NCI-H2196 treated with DMSO at 0.1 percent for 48 hours (cell line): Measurements from ENCODE around the gene MRPL40.
"Not testable (repeated sequence)": the region's sequence is repeated elsewhere in the genome, so short reads cannot be mapped to it uniquely, and the experiment has no call there.

Experiments
- DNase-seq: peaks from one replicate; lab custom pipeline; 2025; ENCODE audit not compliant: unreplicated experiment; lab: John Stamatoyannopoulos, UW

The MRPL40 gene

GRCh38 chr22:19440411-19441195 is 8.3 kb downstream of the MRPL40 start:
- no peak for DNase-seq

GRCh38 chr22:19442166-19442565 is 9.8 kb downstream of the MRPL40 start:
- DNase-seq = no peak

DNA sequence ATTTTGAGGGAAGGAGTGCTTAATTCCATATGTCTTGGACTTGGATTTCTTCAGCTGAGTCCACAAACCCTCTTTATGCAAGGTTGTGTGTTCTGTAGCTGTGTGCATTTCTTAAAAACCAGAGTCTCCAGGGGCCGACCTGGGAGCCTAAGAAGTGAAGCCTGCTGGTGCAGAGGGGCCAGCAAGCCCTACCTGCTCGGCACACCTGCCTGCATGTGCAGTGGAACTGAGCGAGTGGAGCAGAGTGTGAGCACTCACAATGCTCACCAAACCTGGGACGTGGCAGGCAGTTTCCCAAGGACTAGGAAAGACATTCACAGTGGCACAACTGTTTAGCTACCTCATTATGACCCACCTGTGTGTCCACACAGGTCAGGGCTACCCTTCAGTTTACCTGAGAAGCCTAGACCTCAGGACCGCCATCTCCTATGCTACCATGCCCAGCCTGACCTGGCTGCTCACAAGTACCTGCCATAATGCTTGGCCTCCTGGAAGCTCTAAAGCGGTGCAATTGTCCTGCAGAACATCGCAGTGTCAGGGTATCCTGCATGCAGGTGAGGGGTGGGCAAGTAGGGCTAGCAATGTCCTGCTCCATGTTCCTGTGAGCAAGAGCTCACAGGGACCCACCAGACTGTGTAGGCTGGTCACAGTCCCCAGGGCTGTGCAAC is 11.3 kb downstream of the MRPL40 start:
- no peak for DNase-seq

DNA sequence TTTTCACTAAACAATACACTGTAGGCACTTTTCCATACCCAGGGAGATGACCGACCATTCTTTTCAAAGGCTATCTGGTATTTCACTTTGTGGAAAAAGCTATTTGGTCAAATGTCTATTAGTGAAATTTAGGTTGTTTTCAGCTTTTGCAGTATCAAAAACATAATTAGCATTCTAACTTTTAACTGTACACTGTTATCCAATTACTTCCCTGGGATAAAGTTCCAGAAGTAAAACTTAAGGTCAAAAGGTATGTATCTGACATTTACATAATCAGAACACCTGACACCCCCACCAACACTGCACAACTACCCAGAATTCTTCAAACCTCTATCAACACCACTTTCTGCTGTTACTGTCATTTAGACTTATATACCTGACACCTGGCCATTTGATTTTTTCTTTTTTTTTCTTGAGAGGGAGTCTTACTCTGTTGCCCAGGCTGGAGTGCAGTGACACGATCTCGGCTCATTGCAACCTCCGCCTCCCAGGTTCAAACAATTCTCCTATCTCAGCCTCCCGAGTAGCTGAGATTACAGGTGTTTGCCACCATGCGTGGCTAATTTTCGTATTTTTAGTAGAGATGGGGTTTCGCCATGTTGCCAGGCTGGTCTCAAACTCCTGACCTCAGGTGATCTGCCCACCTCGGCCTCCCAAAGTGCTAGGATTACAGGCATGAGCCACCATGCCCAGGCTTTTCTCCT is 13.1 kb downstream of the MRPL40 start:
- not testable (repeated sequence) for DNase-seq

DNA sequence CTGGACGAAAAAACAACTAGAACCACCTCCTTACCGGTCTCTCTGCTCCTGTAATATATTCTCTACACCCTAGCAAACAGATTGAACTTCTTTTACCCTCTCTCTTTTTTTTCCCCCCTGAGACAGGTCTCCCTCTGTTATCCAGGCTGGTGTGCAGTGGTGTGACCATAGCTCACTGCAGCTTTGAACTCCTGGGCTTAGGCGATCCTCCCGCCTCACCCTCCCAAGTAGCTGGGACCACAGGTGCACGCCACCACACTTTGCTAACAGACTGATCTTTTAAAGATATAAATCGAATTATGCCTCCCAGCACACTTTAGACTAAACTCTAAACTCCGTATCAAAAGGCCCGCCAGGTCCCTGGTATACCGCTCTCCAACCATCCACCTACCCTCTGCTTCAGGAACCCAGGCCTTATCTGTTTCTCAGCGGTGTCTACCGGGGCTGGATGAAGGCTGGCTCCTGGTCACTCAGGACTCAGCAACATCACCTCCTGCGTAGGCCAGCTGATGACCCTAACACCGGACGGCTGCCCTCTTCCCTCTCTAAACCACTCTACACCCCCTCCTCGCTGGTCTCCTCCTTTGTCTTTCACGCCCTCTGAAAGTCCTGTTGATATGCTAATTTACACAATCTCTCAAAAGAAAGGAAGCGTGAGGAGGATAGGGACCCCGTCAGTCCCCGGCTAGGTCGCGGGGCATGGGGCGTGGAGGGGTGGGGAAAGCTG is 14.4 kb downstream of the MRPL40 start:
- DNase-seq = no peak

- DNase-seq = peak; percentile 78
These were observed 15.2 kb downstream of the MRPL40 start, which contains the start of gene C22orf39 for GRCh38 chr22:19447330-19448075. TSS of gene C22orf39 (minus strand) at chr22:19447711. CDS start at chr22:19447688, 23 bp downstream.

DNA sequence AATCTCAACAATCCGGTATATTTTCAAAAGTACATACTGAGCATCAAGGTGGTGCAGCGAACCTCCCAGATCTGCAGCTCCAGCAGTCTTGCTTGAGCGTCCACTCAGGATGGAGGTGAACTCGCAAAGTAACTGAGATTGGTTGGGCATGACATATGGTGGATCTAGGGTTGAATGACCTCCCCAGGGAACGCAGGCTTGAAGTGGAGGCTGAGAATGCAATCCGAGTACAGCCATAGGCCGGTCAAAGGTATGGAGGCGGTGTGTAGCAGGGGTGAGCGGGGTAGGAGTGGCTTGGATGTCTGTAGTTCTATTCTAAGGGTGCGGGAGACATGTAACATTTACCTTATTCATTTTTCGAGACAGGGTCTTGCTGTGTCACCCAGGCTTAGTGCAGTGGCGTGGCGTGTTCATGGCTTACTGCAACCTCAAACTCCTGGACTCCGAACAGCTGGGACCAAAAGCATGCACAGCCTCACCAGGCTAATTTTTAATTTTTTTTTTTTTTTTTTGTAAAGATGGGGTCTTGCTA is 15.8 kb downstream of the MRPL40 start:
- DNase-seq = no peak

- DNase-seq = no peak
These were observed 16.5 kb downstream of the MRPL40 start for GRCh38 chr22:19448739-19449421.

GRCh38 chr22:19449422-19449767 is 17.1 kb downstream of the MRPL40 start:
- DNase-seq = no peak

- no peak for DNase-seq
These were observed 18.2 kb downstream of the MRPL40 start for GRCh38 chr22:19450363-19451175.

DNA sequence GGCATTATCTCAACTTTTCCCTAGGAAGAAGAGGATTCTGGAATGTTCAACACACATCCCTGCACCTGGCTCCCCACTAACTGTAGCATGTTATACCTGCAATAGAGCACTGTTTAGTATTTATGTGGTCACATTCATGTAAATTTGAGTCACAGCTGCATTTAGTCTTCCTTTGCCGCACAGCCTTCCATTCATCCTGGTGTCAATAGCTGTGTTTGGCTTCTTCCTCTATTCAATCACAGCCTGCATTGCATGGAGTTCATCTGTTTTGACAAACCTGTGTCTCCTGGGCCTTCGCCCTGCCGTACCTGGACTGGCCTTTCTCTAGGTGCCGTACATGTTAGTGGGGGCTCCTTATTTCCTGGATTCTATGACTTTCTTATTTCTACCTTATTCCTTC is 19.2 kb downstream of the MRPL40 start:
- no peak for DNase-seq

- no peak for DNase-seq
These were observed 21.4 kb downstream of the MRPL40 start for GRCh38 chr22:19453718-19454117.

DNA sequence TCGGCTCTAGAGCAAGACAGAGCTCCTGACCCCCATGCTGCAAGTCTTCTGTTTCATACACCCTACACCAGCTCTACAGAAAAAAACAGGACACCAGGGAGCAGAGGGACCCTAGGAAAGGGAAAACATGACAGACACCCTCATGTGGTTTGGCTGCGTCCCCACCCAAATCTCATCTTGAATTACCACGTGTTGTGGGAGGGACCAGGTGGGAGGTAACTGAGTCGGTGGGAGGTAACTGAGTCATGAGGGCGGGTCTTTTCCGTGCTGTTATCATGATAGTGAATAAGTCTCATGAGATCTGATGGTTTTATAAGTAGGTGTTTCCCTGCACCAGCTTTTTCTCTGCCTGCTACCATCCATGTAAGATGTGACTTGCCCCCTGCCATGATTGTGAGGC is 21.8 kb downstream of the MRPL40 start:
- DNase-seq = no peak

DNA sequence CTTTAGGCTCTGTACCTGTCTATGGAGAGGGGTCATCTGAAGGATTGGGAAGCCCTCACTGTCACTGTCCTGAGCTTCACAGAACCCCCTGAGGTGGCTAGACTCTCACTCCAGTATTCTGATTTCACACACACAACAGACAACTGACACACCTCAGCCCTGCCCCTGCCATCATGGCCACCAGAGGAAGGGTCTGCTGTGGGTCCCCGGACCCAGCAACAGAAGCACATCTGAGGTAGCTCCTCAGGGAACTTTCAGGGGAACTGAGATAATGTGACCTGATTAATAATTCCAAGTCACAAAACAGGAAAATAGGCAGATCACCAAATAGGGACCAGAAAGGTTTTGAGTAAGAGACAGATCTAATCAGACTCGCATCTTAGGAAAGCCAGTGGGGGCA is 22.7 kb downstream of the MRPL40 start:
- no peak for DNase-seq

- no peak for DNase-seq
These were observed 23.4 kb downstream of the MRPL40 start for GRCh38 chr22:19455585-19456370.

DNA sequence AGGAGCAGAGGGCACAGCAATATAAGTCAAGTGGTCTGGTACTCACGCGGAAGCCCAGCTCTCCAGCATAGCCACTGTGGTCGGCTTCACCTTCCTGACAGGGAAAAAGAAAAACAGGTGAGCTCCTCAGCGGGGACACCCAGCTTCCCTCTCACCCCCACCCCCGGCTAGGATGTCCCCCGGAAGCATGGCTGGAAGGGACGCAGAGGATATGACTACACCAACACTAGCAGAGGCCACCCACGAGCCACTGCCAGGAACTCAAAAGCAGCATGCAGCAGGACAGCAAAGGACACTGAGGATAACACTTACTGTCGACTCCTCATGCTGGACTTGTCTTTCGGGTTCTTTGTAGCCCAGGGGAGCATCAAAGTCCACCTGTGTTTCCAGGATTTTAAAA is 24.2 kb downstream of the MRPL40 start:
- no peak for DNase-seq

- no peak for DNase-seq
These were observed 25.6 kb downstream of the MRPL40 start for GRCh38 chr22:19457828-19458428.

GRCh38 chr22:19460036-19460435 is 27.7 kb downstream of the MRPL40 start:
- DNase-seq = no peak
